ENCODE data around the gene ATG16L1. TPM values are rescaled to one million over a fixed set of nuclear protein-coding genes. Genes with fewer than 3 reads are reported as not detected.

ATG16L1 gene
- total and polyA plus RNA-seq, 2 donors (not counting 3 experiments of a cell fraction or from before 2014, with no cell fraction given), result 18.1 to 29.8 TPM

GRCh38 chr2:233341296-233341695, 89.8 kb downstream of the ATG16L1 start:
- H2AFZ ChIP-seq (ENCODE audit: low read depth, low read length), result no peak overlapping the region
- TF ChIP-seq EZH2 (IDR thresholded peaks at IDR 0.05; ENCODE audit: borderline replicate concordance, low read depth, low read length, severe bottlenecking) (no peak), GATA2 (IDR thresholded peaks at IDR 0.05; ENCODE audit: insufficient read depth, insufficient read length, low read depth, low read length) (no peak), JUN (IDR thresholded peaks at IDR 0.05; ENCODE audit: borderline replicate concordance, insufficient read depth, insufficient read length, low read depth) (no peak), POLR2A (IDR thresholded peaks at IDR 0.05; ENCODE audit: low read depth, low read length) (no peak), FOS (IDR thresholded peaks at IDR 0.05; ENCODE audit: borderline replicate concordance, insufficient read depth, low read length) (no peak), CTCF (IDR thresholded peaks at IDR 0.05; ENCODE audit: extremely low read depth in 1 of 2, insufficient read depth in 1 of 2, low read depth in 1 of 2, low read length in 2 of 2) (no peak), MYC (IDR thresholded peaks at IDR 0.05; ENCODE audit: low read depth, low read length) (no peak), MAX (IDR thresholded peaks at IDR 0.05; ENCODE audit: insufficient read depth, insufficient read length) (no peak), POLR2AphosphoS5 (IDR thresholded peaks at IDR 0.05; ENCODE audit: insufficient read depth, low read depth, low read length) (no peak)
- peaks cover 0 to 2% of the 10 kb centered on the region in 2 experiments for H3K27me3 ChIP-seq (ENCODE audit: control insufficient read depth in 2 of 2, insufficient read depth in 2 of 2, low read length in 2 of 2)
- no peaks in the 10 kb centered on the region for H3K9me1 ChIP-seq (replicated peaks; ENCODE audit: control insufficient read depth, extremely low read depth, insufficient read depth, low read length)
- no peak overlapping the region for H3K4me3 ChIP-seq (replicated peaks in 1 of 3; ENCODE audit: insufficient read depth in 1 of 3, low read depth in 1 of 3, low read length in 3 of 3)
- no peak overlapping the region for H3K27ac ChIP-seq (ENCODE audit: insufficient read depth, low read depth, low read length)
- H4K20me1 ChIP-seq (replicated peaks; ENCODE audit: control insufficient read depth, extremely low read depth, insufficient read depth, low read length), result no peaks in the 10 kb centered on the region
- BruUV-seq (replicated peaks), result no TSS peak
- no peaks in the 10 kb centered on the region for H3K9me3 ChIP-seq (replicated peaks; ENCODE audit: control insufficient read depth, insufficient read depth, low read length)
- no peaks in the 10 kb centered on the region for H3K79me2 ChIP-seq (ENCODE audit: control insufficient read depth, insufficient read depth, low read length)
- POLR2A ChIA-PET, result no interaction called here
- H3K4me1 ChIP-seq (ENCODE audit: control insufficient read depth, extremely low read depth, insufficient read depth, low read length), result no peaks in the 10 kb centered on the region
- H3K36me3 ChIP-seq (ENCODE audit: control insufficient read depth in 2 of 2, extremely low read depth in 1 of 2, insufficient read depth in 2 of 2, low read length in 2 of 2), result no peaks in the 10 kb centered on the region
- DNase-seq (ENCODE audit: low read depth, low spot score), result no peak
- dilution Hi-C loops (cut with MboI; ENCODE audit: extremely low pct_ligation_motif_present, low sequenced_read_pairs) (no loop called here), intact Hi-C loops (cut with micrococcal nuclease) (no loop called here)
- no peak for FAIRE-seq
- CTCF ChIA-PET, result interaction anchor here (1.1 kb wide), 1 partner anchor 13 kb away, joined by 3 read pairs; no protein-coding TSS in a partner anchor
- no peak overlapping the region for H3K4me2 ChIP-seq (ENCODE audit: insufficient read depth, low read length)
- no peak overlapping the region for H3K9ac ChIP-seq (replicated peaks; ENCODE audit: extremely low read depth, insufficient read depth, low read length)
